GM12873 (cell line): ENCODE measurements around the gene TFF2.

Source experiments
- TF ChIP-seq, protein P1 (sequence below): IDR thresholded peaks from 2 replicates; pipeline ENCODE4 v1.5.1; 2012; ENCODE audit warnings: low read depth, mild to moderate bottlenecking, moderate library complexity, low read length, control low read depth; ENCODE audit not compliant: insufficient read depth; ENCODE audit errors: missing control alignments

The TFF2 gene

GRCh38 chr21:42324896-42325295, 25.9 kb downstream of the TFF2 start:
- TF ChIP-seq, protein P1, sequence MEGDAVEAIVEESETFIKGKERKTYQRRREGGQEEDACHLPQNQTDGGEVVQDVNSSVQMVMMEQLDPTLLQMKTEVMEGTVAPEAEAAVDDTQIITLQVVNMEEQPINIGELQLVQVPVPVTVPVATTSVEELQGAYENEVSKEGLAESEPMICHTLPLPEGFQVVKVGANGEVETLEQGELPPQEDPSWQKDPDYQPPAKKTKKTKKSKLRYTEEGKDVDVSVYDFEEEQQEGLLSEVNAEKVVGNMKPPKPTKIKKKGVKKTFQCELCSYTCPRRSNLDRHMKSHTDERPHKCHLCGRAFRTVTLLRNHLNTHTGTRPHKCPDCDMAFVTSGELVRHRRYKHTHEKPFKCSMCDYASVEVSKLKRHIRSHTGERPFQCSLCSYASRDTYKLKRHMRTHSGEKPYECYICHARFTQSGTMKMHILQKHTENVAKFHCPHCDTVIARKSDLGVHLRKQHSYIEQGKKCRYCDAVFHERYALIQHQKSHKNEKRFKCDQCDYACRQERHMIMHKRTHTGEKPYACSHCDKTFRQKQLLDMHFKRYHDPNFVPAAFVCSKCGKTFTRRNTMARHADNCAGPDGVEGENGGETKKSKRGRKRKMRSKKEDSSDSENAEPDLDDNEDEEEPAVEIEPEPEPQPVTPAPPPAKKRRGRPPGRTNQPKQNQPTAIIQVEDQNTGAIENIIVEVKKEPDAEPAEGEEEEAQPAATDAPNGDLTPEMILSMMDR: no peak

DNA sequence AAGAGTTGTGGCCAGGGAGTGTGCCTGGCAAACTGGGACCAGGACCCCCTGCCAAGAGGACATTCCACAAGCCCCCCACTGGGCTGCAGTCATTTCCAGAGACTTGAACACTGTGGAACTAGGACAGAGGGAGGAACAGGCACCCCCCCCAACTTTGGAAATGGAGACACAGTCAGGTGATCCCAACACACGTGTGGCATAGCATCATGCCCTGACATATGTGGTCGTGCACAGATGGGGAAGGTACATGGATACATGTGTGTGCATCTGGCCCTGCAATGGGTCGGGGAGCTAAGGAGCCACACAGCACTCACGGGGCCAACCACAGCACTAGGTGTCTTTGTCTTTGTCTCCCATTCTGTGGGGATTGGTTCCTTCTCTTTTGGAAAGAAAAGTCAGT, 28.9 kb downstream of the TFF2 start:
- TF ChIP-seq, protein P1: no peak

- TF ChIP-seq, protein P1: no peak
Observed at GRCh38 chr21:42321231-42321630, 29.6 kb downstream of the TFF2 start.

DNA sequence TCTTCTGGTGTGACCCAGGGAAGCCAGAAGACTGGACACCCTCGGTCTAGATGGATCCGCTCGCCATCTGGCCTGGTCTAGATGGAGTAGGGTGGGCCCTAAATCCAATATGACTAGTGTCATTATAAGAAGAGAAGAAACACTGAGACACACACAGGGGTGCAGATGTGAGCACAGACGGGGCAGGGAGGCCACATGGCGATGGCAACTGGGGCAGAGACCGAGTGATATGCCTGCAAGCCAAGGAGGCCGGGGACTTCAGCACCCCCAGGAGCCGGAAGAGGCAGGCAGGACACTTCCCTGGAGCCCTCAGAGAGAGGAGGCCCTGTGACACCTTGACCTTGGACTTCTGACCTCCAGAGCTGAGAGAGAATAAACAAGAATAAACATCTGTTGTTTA, 30.0 kb downstream of the TFF2 start:
- TF ChIP-seq, protein P1: no peak

GRCh38 chr21:42319851-42320572, 30.8 kb downstream of the TFF2 start:
- TF ChIP-seq, protein P1: peak; percentile 6

GRCh38 chr21:42319376-42319775, 31.4 kb downstream of the TFF2 start:
- TF ChIP-seq, protein P1: no peak

DNA sequence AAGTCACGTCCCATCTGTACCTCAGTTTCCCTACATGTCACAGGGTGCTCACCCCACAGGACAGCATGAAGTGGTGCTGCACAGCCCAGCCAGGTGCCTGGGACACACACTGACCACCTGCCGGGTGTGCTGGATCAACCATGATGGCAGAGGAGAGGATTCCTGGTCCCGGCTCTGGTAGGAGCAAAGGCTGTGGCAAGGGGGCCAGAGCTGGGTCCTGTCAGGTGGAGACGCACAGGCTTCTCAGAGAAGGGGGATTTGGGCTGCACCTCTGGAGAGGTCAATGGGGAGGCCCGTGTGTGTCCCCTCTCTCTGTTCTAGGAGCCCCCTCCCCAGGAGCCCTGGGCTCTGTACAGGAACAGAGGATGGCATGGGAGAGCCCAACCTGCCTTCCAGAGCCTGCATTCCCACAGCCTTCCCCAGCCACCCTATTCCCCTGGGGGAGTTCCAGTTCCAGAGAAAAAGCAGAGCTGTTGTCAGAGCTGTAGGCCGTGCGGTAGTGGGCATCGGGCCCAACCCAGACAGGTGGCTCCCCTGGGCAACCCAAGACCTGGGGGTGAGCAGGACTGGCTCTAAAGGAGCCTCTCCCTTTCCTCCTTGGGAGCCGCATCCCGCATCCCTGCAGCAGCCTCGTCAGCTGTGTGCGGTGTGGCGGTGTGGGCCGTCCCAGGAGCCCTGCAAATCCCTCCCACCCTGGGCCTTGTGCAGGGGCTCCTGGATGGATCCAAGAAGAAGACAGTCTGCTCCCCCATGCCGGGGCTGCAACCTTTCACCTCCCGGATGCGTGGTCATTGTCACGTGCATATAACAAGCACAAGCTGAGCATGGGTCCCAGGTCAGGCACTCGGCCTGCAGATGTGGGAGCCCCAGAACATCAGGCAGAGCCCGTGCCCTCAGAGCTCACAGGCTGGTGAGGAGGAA, 32.7 kb downstream of the TFF2 start:
- TF ChIP-seq, protein P1: no peak
